K562 (cell line): ENCODE results near the gene TMED10. TPM values are rescaled to one million over a fixed set of nuclear protein-coding genes. Genes with fewer than 3 reads are reported as not detected.

Experiments
- ATAC-seq: fragments of 200-7000 bp; cut with Tn5 transposase; 3 replicates; pipeline ENCODE4 v1.9.1; 2020; ENCODE audit warnings: moderate library complexity
- BruUV-seq: library from RNA; stranded (reverse); fragments of 400-500 nt; replicated peaks from 2 replicates; lab custom pipeline; 2021; lab: Mats Ljungman, UMichigan
- CTCF ChIA-PET: fragments of 300-600 bp; formaldehyde crosslinking; extraction: SDS; loops from one replicate; lab custom pipeline; 2021; ENCODE audit warnings: low intra/inter-chr PET ratio; lab: Yijun Ruan, JAX
- POLR2A ChIA-PET: fragments of 300-600, 350-650 bp; sonication (Branson Sonifier 250); formaldehyde crosslinking; extraction: SDS; loops from one replicate; lab custom pipeline; 2021; ENCODE audit warnings: antibody characterized with exemption, inconsistent platforms; lab: Yijun Ruan, JAX
- DNase-seq, 4 experiments: peaks; one replicate each; pipeline versions ENCODE4 v3.0.0 to v3.0.0-alpha.2; 2011 to 2018; ENCODE audit warnings: low spot score in 3 of 4, mixed read lengths in 3 of 4; ENCODE audit errors: extremely low read depth in 1 of 4
- FAIRE-seq: peaks from 2 replicates; lab custom pipeline; 2011; peaks lifted over from hg19 to GRCh38; lab: Jason Lieb, UNC
- H2AFZ ChIP-seq: 2 replicates; pipeline ENCODE4 v1.6.0; 2011; ENCODE audit warnings: low read depth, low read length, control low read depth, inconsistent platforms
- H3K27ac ChIP-seq: fragments of 200-600 bp; 3 replicates; pipeline ENCODE4 v1.8.0; 2011; ENCODE audit warnings: low read depth, mild to moderate bottlenecking, control low read depth, inconsistent platforms, low read length, moderate library complexity, mixed read lengths; ENCODE audit errors: extremely low read depth
- H3K27me3 ChIP-seq, 2 experiments: fragments of 300-600 bp in 1 of 2; 2 replicates in 1 of 2; 3 replicates in 1 of 2; pipeline versions ENCODE4 v1.6.0 to v1.8.0; 2011; ENCODE audit warnings: inconsistent platforms in 2 of 2, low read length in 2 of 2, mild to moderate bottlenecking in 1 of 2, mixed read lengths in 1 of 2, moderate library complexity in 1 of 2; ENCODE audit not compliant: control insufficient read depth in 2 of 2, insufficient read depth in 2 of 2
- H3K36me3 ChIP-seq: fragments of 300-600 bp; 3 replicates; pipeline ENCODE4 v1.8.0; 2011; ENCODE audit warnings: mild to moderate bottlenecking, low read length, inconsistent platforms; ENCODE audit not compliant: control insufficient read depth, insufficient read depth
- H3K4me1 ChIP-seq, 2 experiments: fragments of 200-600 bp in 1 of 2; replicated peaks in 1 of 2; 2 replicates in 1 of 2; 3 replicates in 1 of 2; pipeline versions ENCODE4 v1.5.1 to v1.8.0; 2011; ENCODE audit warnings: inconsistent platforms in 2 of 2, low read length in 2 of 2, mild to moderate bottlenecking in 1 of 2, mixed read lengths in 1 of 2, moderate library complexity in 1 of 2; ENCODE audit not compliant: control insufficient read depth in 2 of 2, insufficient read depth in 2 of 2
- H3K4me2 ChIP-seq: 2 replicates; pipeline ENCODE4 v1.6.1; 2011; ENCODE audit warnings: low read length, control low read depth, inconsistent platforms, mixed read lengths; ENCODE audit not compliant: insufficient read depth
- H3K4me3 ChIP-seq: fragments of 200-600 bp; sonication (generic), shearing (Covaris generic); 2 replicates; pipeline ENCODE4 v1.5.1; 2016; ENCODE audit warnings: control low read depth, inconsistent platforms
- H3K79me2 ChIP-seq: fragments of 200-600 bp; 3 replicates; pipeline ENCODE4 v1.8.0; 2011; ENCODE audit warnings: low read length, inconsistent platforms; ENCODE audit not compliant: control insufficient read depth, insufficient read depth
- H3K9ac ChIP-seq, 2 experiments: 2 replicates each; pipeline versions ENCODE4 v1.6.0 to v1.6.1; 2011; ENCODE audit warnings: low read depth in 2 of 2, low read length in 2 of 2, control low read depth in 1 of 2, inconsistent platforms in 1 of 2, mild to moderate bottlenecking in 1 of 2, mixed read lengths in 1 of 2; ENCODE audit not compliant: insufficient read depth in 1 of 2
- H3K9me1 ChIP-seq: one replicate; pipeline ENCODE4 v1.6.0; 2011; ENCODE audit warnings: inconsistent platforms, mild to moderate bottlenecking, low read length, moderate library complexity; ENCODE audit not compliant: control insufficient read depth, insufficient read depth
- H3K9me3 ChIP-seq: replicated peaks from 2 replicates; pipeline ENCODE4 v1.5.1; 2011; ENCODE audit warnings: low read depth, low read length, inconsistent platforms; ENCODE audit not compliant: control insufficient read depth, insufficient read depth
- H4K20me1 ChIP-seq: replicated peaks from 2 replicates; pipeline ENCODE4 v1.6.1; 2011; ENCODE audit warnings: low read length, inconsistent platforms, mixed read lengths; ENCODE audit not compliant: control insufficient read depth, insufficient read depth
- CBFA2T2 ChIP-seq: fragments of 450-650 bp; conservative IDR thresholded peaks from 2 replicates; pipeline ENCODE4 v1.6.1; 2017; ENCODE audit warnings: mild to moderate bottlenecking
- FOXJ3 ChIP-seq: sonication (generic); formaldehyde crosslinking; IDR thresholded peaks from 2 replicates; pipeline ENCODE4 v1.4.0; 2020; ENCODE audit warnings: mild to moderate bottlenecking, missing genetic modification reagents
- MCM2 ChIP-seq: fragments of 450-650 bp; IDR thresholded peaks from 2 replicates; pipeline ENCODE4 v1.6.1; 2017; ENCODE audit warnings: low read depth, mild to moderate bottlenecking
- MEF2D ChIP-seq: conservative IDR thresholded peaks from 2 replicates; pipeline ENCODE4 v1.6.1; 2016; ENCODE audit warnings: low read depth, missing genetic modification characterization, missing compliant biosample characterization
- RBM39 ChIP-seq: fragments of 200-400 bp; formaldehyde crosslinking; optimal IDR thresholded peaks from 2 replicates; pipeline ENCODE3; 2018; ENCODE audit warnings: low read depth, low read length
- ZNF165 ChIP-seq: fragments of 250-450 bp; sonication (Bioruptor Pico); IDR thresholded peaks from 2 replicates; pipeline ENCODE4 v1.4.0; 2020; ENCODE audit warnings: borderline replicate concordance
- WGBS: fragments of 100-300 bp; shearing (Covaris generic); methylation state at CpG from one replicate; pipeline ENCODE4 v1.1.6; 2016; ENCODE audit warnings: low coverage, mixed read lengths; ENCODE audit not compliant: insufficient coverage; ENCODE audit errors: missing lambda C conversion rate; 5-methylcytosine and 5-hydroxymethylcytosine counted together
- in situ Hi-C: fragments of 300-500 bp; cut with MboI; formaldehyde crosslinking; loops from 4 replicates; pipeline ENCODE4 v1.15.0; 2018; ENCODE audit warnings: inconsistent platforms, mixed read lengths
- intact Hi-C: fragments of 100-400 bp; cut with micrococcal nuclease; formaldehyde crosslinking; loops from 2 replicates; pipeline ENCODE4 v1.14.2; 2022
- polyA plus RNA-seq, 8 experiments: library from polyadenylated mRNA; depleted of rRNA in 4 of 8; stranded (reverse) in 5 of 8; unstranded in 3 of 8; fragments of >200 nt; fragmentation: Nextera tagmentation in 2 of 8; fragmentation: Illumina TruSeq in 1 of 8; extraction: Ambion mirVana in 2 of 8; extraction: Trizol in 1 of 8; gene quantifications; 2 replicates each; pipeline versions ENCODE4 v1.2.1 to v1.2.3, GENCODE V29; 2011 to 2014; ENCODE audit warnings: inconsistent platforms in 1 of 8, missing spikeins in 1 of 8
- total RNA-seq, 7 experiments: library from RNA; depleted of rRNA in 6 of 7; stranded (reverse); fragments of >200 nt in 6 of 7; fragmentation: Illumina TruSeq in 2 of 7; extraction: Trizol in 2 of 7; gene quantifications; 2 replicates each; pipeline versions ENCODE4 v1.2.1 to v1.2.3, GENCODE V29; 2011 to 2021; ENCODE audit warnings: low replicate concordance in 1 of 7
- TF ChIP-seq, protein P1 (sequence below), 3 experiments: fragments of 200-800 bp in 1 of 3; fragments of 250-450 bp in 1 of 3; fragments of 450-650 bp in 1 of 3; sonication (Bioruptor Pico) in 1 of 3; sonication (Bioruptor generic) in 1 of 3; formaldehyde crosslinking in 1 of 3; IDR thresholded peaks; 2 replicates each; pipeline versions ENCODE4 v1.6.1 to v1.8.0; 2016 to 2022; ENCODE audit warnings: mild to moderate bottlenecking in 2 of 3, missing genetic modification characterization in 2 of 3, missing compliant biosample characterization in 1 of 3, moderate library complexity in 1 of 3
- TF ChIP-seq, protein P2 (sequence below): IDR thresholded peaks from 3 replicates; pipeline ENCODE4 v1.6.1; 2011; ENCODE audit warnings: borderline replicate concordance, mild to moderate bottlenecking; ENCODE audit not compliant: insufficient read length, insufficient read depth

Gene TMED10
- total and polyA plus RNA-seq, 9 of the 15 experiments (the other 6 are each of a cell fraction or from before 2014, with no cell fraction given): 62.2 to 233 (median 124) TPM

DNA sequence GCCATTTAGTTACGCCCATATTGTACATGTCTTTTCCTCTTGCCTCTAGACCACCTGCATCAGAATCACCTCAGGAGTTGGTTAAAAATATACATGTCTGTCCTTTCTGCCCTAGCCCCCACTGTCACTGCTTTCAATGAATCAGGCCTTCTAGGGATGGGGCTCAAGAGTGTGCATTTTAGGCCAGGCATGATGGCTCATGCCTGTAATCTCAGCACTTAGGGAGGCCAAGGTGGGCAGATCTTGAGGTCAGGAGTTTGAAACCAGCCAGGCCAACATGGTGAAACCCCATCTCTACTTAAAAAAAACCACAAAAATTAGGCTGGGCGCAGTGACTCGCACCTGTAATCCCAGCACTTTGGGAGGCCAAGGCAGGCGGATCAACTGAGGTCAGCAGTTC is 13.6 kb upstream of the TMED10 start:
- in situ Hi-C loops (no loop called here), intact Hi-C loops (no loop called here)
- no peak for ATAC-seq
- Histone ChIP-seq H3K79me2 (no peaks in the 10 kb centered on the region), H3K4me2 (no peak overlapping the region), H4K20me1 (no peaks in the 10 kb centered on the region), H3K36me3 (no peaks in the 10 kb centered on the region), H3K4me1 (no peaks in the 10 kb centered on the region; a peak in 1 of 5 replicates), H3K9ac (no peak overlapping the region), H3K9me3 (no peaks in the 10 kb centered on the region), H2AFZ (no peak overlapping the region), H3K27ac (no peak overlapping the region), H3K27me3 (no peaks in the 10 kb centered on the region), H3K9me1 (no peaks in the 10 kb centered on the region), H3K4me3 (no peak overlapping the region)
- ChIA-PET POLR2A (no interaction called here), CTCF (no interaction called here)
- no peak for DNase-seq
- BruUV-seq: no TSS peak
- FAIRE-seq: no peak
- 60% methylated on average over 3 of the region's 4 CpGs for WGBS
- TF ChIP-seq, protein P1, sequence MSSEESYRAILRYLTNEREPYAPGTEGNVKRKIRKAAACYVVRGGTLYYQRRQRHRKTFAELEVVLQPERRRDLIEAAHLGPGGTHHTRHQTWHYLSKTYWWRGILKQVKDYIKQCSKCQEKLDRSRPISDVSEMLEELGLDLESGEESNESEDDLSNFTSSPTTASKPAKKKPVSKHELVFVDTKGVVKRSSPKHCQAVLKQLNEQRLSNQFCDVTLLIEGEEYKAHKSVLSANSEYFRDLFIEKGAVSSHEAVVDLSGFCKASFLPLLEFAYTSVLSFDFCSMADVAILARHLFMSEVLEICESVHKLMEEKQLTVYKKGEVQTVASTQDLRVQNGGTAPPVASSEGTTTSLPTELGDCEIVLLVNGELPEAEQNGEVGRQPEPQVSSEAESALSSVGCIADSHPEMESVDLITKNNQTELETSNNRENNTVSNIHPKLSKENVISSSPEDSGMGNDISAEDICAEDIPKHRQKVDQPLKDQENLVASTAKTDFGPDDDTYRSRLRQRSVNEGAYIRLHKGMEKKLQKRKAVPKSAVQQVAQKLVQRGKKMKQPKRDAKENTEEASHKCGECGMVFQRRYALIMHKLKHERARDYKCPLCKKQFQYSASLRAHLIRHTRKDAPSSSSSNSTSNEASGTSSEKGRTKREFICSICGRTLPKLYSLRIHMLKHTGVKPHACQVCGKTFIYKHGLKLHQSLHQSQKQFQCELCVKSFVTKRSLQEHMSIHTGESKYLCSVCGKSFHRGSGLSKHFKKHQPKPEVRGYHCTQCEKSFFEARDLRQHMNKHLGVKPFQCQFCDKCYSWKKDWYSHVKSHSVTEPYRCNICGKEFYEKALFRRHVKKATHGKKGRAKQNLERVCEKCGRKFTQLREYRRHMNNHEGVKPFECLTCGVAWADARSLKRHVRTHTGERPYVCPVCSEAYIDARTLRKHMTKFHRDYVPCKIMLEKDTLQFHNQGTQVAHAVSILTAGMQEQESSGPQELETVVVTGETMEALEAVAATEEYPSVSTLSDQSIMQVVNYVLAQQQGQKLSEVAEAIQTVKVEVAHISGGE (CRISPR knock-in tag; IDR thresholded peaks at IDR 0.05): no peak
- no peak for TF ChIP-seq ZNF165 (CRISPR knock-in tag)
- TF ChIP-seq CBFA2T2: no peak
- TF ChIP-seq RBM39: no peak
- no peak for TF ChIP-seq MCM2
- TF ChIP-seq, protein P2, sequence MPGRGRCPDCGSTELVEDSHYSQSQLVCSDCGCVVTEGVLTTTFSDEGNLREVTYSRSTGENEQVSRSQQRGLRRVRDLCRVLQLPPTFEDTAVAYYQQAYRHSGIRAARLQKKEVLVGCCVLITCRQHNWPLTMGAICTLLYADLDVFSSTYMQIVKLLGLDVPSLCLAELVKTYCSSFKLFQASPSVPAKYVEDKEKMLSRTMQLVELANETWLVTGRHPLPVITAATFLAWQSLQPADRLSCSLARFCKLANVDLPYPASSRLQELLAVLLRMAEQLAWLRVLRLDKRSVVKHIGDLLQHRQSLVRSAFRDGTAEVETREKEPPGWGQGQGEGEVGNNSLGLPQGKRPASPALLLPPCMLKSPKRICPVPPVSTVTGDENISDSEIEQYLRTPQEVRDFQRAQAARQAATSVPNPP: no peak
- no peak for TF ChIP-seq MEF2D (tag)
- no peak for TF ChIP-seq FOXJ3 (CRISPR knock-in tag)
